MM.1S (cell line): ENCODE data around the gene NABP2.

Experiments
- CTCF ChIP-seq: fragments of 300-600 bp; sonication (generic); IDR thresholded peaks from 2 replicates; pipeline ENCODE4 v1.5.1; 2016; ENCODE audit warnings: antibody characterized with exemption, low read length, mixed read lengths
- EZH2 ChIP-seq: fragments of 300-600 bp; sonication (generic); optimal IDR thresholded peaks from 2 replicates; pipeline ENCODE3; 2017; ENCODE audit warnings: low read depth, mild to moderate bottlenecking, antibody characterized with exemption, low read length, mixed read lengths

GRCh38 chr12:56257491-56258067, 33.4 kb downstream of the NABP2 start:
- no peak for TF ChIP-seq CTCF
- no peak for TF ChIP-seq EZH2
